SK-N-SH treated with all-trans-retinoic acid at 6 μM for 48 hours (cell line): ENCODE data around the gene THAP5.

Experiments used
- ARNTL ChIP-seq: fragments of 450-650 bp; formaldehyde crosslinking; IDR thresholded peaks from 2 replicates; pipeline ENCODE4 v1.5.0; 2020; ENCODE audit warnings: low read depth, mild to moderate bottlenecking, moderate library complexity, borderline replicate concordance
- BACH2 ChIP-seq: fragments of 250-450 bp; sonication (Bioruptor Pico); IDR thresholded peaks from 2 replicates; pipeline ENCODE4 v1.9.0; 2021; ENCODE audit warnings: mild to moderate bottlenecking, borderline replicate concordance
- GLIS3 ChIP-seq: fragments of 250-450 bp; sonication (Bioruptor Pico); IDR thresholded peaks from 2 replicates; pipeline ENCODE4 v1.5.0; 2020; ENCODE audit warnings: mild to moderate bottlenecking, moderate library complexity
- OSR1 ChIP-seq: fragments of 250-450 bp; sonication (Bioruptor Pico); IDR thresholded peaks from 2 replicates; pipeline ENCODE4 v1.8.0; 2022; ENCODE audit warnings: moderate library complexity, mild to moderate bottlenecking, inconsistent platforms
- PATZ1 ChIP-seq: fragments of 250-450 bp; sonication (Bioruptor Pico); IDR thresholded peaks from 2 replicates; pipeline ENCODE4 v1.8.0; 2020; ENCODE audit warnings: mild to moderate bottlenecking, moderate library complexity, borderline replicate concordance
- RARB ChIP-seq: fragments of 250-450 bp; sonication (Bioruptor Pico); IDR thresholded peaks from 2 replicates; pipeline ENCODE4 v1.8.0; 2021; ENCODE audit warnings: mild to moderate bottlenecking, moderate library complexity
- TOX ChIP-seq: fragments of 250-450 bp; sonication (Bioruptor Pico); IDR thresholded peaks from 2 replicates; pipeline ENCODE4 v1.8.0; 2021; ENCODE audit warnings: mild to moderate bottlenecking, moderate library complexity, borderline replicate concordance
- ZNF8 ChIP-seq: fragments of 450-650 bp; formaldehyde crosslinking; IDR thresholded peaks from 2 replicates; pipeline ENCODE4 v1.5.0; 2020; ENCODE audit warnings: mild to moderate bottlenecking, moderate library complexity
- TF ChIP-seq, protein P1 (sequence below): fragments of 250-450 bp; sonication (Bioruptor Pico); IDR thresholded peaks from 2 replicates; pipeline ENCODE4 v1.5.1; 2021; ENCODE audit warnings: mild to moderate bottlenecking, moderate library complexity

GRCh38 chr7:108533712-108534111 lies 35.8 kb downstream of the THAP5 start:
- TF ChIP-seq OSR1: no peak
- TF ChIP-seq RARB (CRISPR knock-in tag): no peak
- TF ChIP-seq PATZ1 (CRISPR knock-in tag): no peak
- no peak for TF ChIP-seq GLIS3
- TF ChIP-seq ZNF8: no peak
- no peak for TF ChIP-seq TOX (CRISPR knock-in tag)
- TF ChIP-seq BACH2 (CRISPR knock-in tag): no peak
- TF ChIP-seq, protein P1, sequence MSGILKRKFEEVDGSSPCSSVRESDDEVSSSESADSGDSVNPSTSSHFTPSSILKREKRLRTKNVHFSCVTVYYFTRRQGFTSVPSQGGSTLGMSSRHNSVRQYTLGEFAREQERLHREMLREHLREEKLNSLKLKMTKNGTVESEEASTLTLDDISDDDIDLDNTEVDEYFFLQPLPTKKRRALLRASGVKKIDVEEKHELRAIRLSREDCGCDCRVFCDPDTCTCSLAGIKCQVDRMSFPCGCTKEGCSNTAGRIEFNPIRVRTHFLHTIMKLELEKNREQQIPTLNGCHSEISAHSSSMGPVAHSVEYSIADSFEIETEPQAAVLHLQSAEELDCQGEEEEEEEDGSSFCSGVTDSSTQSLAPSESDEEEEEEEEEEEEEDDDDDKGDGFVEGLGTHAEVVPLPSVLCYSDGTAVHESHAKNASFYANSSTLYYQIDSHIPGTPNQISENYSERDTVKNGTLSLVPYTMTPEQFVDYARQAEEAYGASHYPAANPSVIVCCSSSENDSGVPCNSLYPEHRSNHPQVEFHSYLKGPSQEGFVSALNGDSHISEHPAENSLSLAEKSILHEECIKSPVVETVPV (CRISPR knock-in tag): no peak
- TF ChIP-seq ARNTL (CRISPR knock-in tag): no peak
